NK-92 (cell line): ENCODE measurements around the gene BRIX1.
A peak's percentile ranks its signal among the peaks of the same experiment; 100 is the strongest.

ENCODE experiments used
- DNase-seq: peaks from one replicate; lab custom pipeline; 2025; ENCODE audit not compliant: unreplicated experiment; lab: John Stamatoyannopoulos, UW

Gene BRIX1, protein sequence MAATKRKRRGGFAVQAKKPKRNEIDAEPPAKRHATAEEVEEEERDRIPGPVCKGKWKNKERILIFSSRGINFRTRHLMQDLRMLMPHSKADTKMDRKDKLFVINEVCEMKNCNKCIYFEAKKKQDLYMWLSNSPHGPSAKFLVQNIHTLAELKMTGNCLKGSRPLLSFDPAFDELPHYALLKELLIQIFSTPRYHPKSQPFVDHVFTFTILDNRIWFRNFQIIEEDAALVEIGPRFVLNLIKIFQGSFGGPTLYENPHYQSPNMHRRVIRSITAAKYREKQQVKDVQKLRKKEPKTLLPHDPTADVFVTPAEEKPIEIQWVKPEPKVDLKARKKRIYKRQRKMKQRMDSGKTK

GRCh38 chr5:34915139-34915855, at the start of gene BRIX1, which contains the start of gene RAD1:
BRIX1 (plus strand) TSS chr5:34915711; CDS start chr5:34915739, 28 bp downstream.
RAD1 (minus strand) TSS chr5:34915504; CDS start chr5:34914892, 612 bp downstream.
- DNase-seq, result peak; percentile 56

- no peak for DNase-seq
Measured at GRCh38 chr5:34866989-34867471, 48.5 kb upstream of the BRIX1 start.

GRCh38 chr5:34867660-34868059, 47.9 kb upstream of the BRIX1 start:
- DNase-seq, result no peak

DNA sequence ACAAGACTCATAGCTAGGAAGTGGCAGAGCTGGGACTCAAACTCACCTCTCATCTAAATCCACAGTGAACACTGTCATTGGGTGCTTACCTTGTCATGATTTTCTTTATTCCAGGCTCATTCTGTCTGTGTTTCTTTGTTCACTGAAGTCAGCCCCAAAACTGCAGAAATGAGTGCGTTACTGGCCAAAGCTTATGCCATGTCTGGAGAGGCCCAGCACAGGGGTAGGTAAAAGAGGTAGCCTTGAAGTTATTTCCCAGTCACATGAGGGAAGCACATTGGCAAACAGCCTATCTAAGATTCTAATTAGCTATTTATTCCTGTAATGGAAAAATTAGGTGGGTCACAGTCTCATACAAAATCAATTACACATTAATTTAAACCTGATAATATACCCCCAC, 46.7 kb upstream of the BRIX1 start:
- DNase-seq, result no peak

GRCh38 chr5:34869256-34869655, 46.3 kb upstream of the BRIX1 start:
- no peak for DNase-seq

DNA sequence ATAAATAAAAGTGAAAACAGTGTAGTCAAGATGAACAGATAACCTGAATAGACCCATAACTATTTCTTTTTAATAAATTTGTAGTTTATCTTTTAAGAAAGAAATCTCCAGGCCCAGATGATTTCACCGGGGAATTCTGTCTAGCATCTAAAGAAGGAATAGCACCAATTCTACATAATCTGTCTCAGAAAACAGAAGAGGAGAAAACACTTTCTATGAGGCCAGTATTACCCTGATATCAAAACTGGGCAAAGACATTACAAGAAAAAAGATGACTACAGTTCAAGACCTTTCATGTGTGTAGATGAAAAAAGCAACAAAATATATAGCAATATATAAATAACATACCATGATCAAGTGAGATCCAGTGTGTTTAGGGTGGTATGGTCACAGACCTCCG, 45.1 kb upstream of the BRIX1 start:
- no peak for DNase-seq

- no peak for DNase-seq
Measured at GRCh38 chr5:34876275-34876674, 39.2 kb upstream of the BRIX1 start.

- DNase-seq, result no peak
Measured at GRCh38 chr5:34881246-34881645, 34.3 kb upstream of the BRIX1 start.

DNA sequence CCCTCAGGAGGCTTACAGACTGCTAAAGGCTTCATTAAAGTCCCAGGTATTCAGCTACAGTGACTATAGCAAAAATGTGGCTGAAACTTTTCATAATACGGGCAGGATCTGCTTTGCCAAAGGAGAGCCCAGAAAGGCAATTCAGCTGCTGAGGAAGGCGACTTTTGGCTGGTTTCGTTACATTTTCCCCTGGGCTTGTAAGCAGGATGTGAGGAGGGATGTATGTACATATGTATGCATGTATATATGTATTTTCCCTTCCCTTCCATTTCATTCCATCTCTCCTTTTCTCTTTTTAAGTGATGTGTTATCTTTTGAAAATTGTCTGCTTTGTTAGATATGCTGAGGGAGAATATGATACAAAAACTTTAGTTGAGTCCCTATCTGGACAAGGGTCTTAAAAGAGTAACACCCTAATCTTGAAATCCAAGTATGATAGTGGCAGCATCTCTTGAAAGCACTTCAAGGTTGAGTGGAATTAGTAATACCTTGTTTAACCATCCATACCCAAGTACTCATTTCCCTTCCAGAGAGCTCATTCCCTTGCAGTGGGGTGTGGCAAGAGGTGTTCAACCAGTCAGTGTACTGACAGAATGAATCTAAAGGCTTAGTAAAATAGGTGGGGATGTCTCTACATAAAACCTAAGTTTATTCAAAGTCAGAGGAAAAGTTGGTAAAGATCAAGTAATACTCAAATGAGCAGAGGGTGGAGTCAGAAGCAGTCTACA, 29.0 kb upstream of the BRIX1 start:
- DNase-seq, result no peak

DNA sequence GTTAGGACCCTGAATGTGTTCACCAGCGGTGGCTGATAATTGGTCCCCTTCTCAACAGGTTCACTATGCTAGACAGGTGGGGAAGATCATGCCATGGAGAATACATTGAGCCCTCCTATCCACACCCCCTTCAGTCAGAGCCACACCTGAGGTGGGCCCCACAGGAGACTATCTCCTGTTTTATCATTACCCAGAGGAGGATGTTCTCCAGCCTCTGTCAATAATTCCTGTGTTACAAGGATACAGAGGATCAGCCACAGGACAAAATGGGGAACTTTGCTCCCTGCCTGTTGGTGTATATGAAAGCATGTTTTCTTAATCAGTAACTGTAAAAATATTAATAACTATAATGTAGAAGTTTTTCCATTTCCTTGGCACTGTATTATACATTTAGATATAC, 26.1 kb upstream of the BRIX1 start:
- no peak for DNase-seq

- DNase-seq, result no peak
Measured at GRCh38 chr5:34891981-34892380, 23.5 kb upstream of the BRIX1 start.

DNA sequence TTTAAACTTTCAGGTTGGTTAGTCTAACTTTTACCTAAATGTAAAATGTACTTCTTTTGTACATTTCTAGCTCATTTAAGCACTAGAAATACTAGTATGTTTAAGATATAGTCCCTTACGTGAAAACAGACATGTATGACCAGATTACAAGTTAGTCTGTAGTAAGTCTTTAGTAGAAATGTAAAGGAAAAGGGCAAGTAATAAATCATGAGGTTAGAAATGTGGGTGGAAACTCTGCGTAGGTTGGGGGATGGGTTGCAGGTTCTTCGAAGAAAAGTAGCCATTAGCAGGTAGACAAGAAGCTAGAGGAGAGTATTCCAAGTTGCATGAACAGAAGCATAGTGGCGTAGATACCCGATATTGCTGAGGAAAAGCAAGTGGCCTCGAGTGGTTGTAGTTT, 23.1 kb upstream of the BRIX1 start:
- no peak for DNase-seq

DNA sequence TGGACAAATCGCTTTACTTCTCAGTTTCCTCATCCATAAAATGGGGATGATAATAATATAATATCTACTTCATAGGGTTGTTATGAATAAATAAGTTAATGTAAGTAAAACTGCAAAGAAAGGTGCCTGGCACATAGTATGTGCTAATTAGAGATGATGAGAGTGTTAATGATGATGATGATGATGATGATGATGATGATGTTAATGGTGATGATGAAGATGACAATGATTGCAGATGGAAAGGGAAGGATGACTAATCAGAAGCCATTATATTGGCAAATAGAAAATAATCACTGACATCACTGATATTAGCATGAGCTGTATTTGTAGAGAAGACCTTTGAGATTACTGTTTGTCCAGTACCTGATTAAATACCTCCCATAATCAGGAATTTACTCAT, 20.8 kb upstream of the BRIX1 start:
- DNase-seq, result no peak

GRCh38 chr5:34895641-34896419, 19.7 kb upstream of the BRIX1 start:
- DNase-seq, result no peak

DNA sequence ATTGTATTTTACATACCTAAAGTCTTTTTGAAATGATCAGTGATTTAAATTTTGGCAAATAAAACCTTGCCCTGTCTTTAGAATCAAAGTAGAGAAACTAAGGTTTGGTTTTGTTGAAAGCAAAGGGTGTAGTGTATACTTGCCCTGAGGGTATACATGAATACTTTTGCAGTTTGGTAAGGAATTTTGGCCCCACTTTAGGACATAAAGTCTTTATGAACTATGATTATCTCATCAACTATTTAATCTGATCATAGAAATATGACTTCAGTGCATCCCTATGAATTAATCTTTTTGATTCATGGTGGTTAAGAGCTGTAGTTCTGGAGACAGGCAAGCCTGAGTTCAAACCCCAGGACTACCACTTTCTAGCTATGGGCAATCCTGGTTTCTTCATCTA, 17.9 kb upstream of the BRIX1 start:
- DNase-seq, result no peak

- DNase-seq, result no peak
Measured at GRCh38 chr5:34898258-34898895, 17.1 kb upstream of the BRIX1 start.

GRCh38 chr5:34899066-34899465, 16.4 kb upstream of the BRIX1 start:
- DNase-seq, result no peak

- DNase-seq, result no peak
Measured at GRCh38 chr5:34900652-34901051, 14.9 kb upstream of the BRIX1 start.

DNA sequence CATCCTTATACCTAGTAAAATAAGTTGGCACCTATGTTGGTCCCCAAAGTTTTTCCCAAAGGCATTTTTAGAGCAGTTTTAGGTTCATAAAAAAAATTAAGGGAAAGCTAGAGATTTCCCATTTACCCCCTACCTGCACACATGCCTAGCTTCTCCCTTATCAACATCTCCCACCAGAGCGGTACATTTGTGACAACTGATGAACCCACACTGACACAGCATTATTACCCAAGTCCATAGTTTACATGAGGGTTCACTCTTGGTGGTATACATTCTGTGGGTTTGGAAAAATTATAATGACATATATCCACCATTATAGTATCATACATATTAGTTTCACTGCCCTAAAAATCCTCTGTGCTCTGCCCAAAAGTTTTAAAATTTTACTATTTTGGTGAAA, 12.3 kb upstream of the BRIX1 start:
- DNase-seq, result no peak

- DNase-seq, result no peak
Measured at GRCh38 chr5:34905564-34905963, 9.9 kb upstream of the BRIX1 start.
